Measurements from ENCODE around the gene SLC26A8.
"Not testable (repeated sequence)": the region's sequence is repeated elsewhere in the genome, so short reads cannot be mapped to it uniquely, and the experiment has no call there.

The SLC26A8 gene

GRCh38 chr6:35909571-35909970 is 114.9 kb downstream of the SLC26A8 start:
- not testable (repeated sequence) for DNase-seq (ENCODE audit: low read depth)

- not testable (repeated sequence) for DNase-seq (ENCODE audit: low read depth)
These were observed 115.6 kb downstream of the SLC26A8 start for GRCh38 chr6:35908753-35909401.

- no peak for DNase-seq (ENCODE audit: low read depth)
These were observed 116.7 kb downstream of the SLC26A8 start for GRCh38 chr6:35907750-35908149.

GRCh38 chr6:35906499-35906846 is 118.0 kb downstream of the SLC26A8 start:
- DNase-seq (ENCODE audit: low read depth) = no peak

- no peak for DNase-seq (ENCODE audit: low read depth)
These were observed 118.5 kb downstream of the SLC26A8 start for GRCh38 chr6:35905841-35906498.

GRCh38 chr6:35905141-35905785 is 119.2 kb downstream of the SLC26A8 start:
- DNase-seq (ENCODE audit: low read depth) = no peak

- DNase-seq (ENCODE audit: low read depth) = no peak
These were observed 120.8 kb downstream of the SLC26A8 start for GRCh38 chr6:35903679-35904078.

GRCh38 chr6:35900448-35900847 is 124.0 kb downstream of the SLC26A8 start:
- DNase-seq (ENCODE audit: low read depth) = no peak

- no peak for DNase-seq (ENCODE audit: low read depth)
These were observed 126.4 kb downstream of the SLC26A8 start for GRCh38 chr6:35898003-35898402.

GRCh38 chr6:35897486-35897885 is 127.0 kb downstream of the SLC26A8 start:
- no peak for DNase-seq (ENCODE audit: low read depth)

- DNase-seq (ENCODE audit: low read depth) = no peak
These were observed 127.4 kb downstream of the SLC26A8 start for GRCh38 chr6:35897036-35897435.

- DNase-seq (ENCODE audit: low read depth) = no peak
These were observed 128.2 kb downstream of the SLC26A8 start for GRCh38 chr6:35896228-35896627.

- no peak for DNase-seq (ENCODE audit: low read depth)
These were observed 128.9 kb downstream of the SLC26A8 start for GRCh38 chr6:35895560-35895959.

GRCh38 chr6:35894776-35895175 is 129.7 kb downstream of the SLC26A8 start:
- no peak for DNase-seq (ENCODE audit: low read depth)

Measured in GM04503 (cell line).